ENCODE results near the gene PHC3.

- no peak for TF ChIP-seq POLR2AphosphoS5 (IDR thresholded peaks at IDR 0.05; ENCODE audit: low read depth, low read length)
- no peak for TF ChIP-seq TAF1 (IDR thresholded peaks at IDR 0.05; ENCODE audit: borderline replicate concordance, insufficient read depth, low read length)
- TF ChIP-seq FOXP2 (optimal IDR thresholded peaks at IDR 0.05; ENCODE audit: borderline replicate concordance, extremely low read depth, extremely low read length, insufficient read depth): no peak
Measured at GRCh38 chr3:170111147-170111771, 70.3 kb downstream of the PHC3 start.
